ENCODE data around the gene FOCAD.

DNA sequence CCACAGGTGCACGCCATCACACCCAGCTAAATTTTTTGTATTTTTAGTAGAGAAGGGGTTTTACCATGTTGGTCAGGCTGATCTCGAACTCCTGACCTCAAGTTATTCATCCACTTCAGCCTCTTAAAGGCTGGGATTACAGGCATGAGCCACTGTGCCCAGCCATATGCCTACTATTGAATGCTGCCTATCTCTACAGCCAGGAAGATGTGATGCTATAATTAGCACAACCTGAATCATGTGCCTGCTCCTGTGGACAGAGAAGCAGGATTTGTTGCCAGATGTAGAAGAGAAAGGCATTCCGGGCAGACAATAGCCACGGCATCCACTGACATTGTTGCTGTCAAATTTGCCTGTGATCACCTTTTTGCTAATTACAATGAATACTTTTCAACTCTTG, 37.4 kb upstream of the FOCAD start:
- TF ChIP-seq EZH2 (IDR thresholded peaks at IDR 0.05) (no peak), POLR2AphosphoS5 (IDR thresholded peaks at IDR 0.05; ENCODE audit: borderline replicate concordance, low read depth, low read length) (no peak)
